K562 (cell line): Measurements from ENCODE around the gene UBXN10.

Experiments
- E2F3 ChIP-seq: fragments of 250-450 bp; sonication (Bioruptor Pico); IDR thresholded peaks from 2 replicates; pipeline ENCODE4 v1.4.0; 2020; ENCODE audit warnings: mild to moderate bottlenecking
- FOXA3 ChIP-seq, 2 experiments: fragments of 450-650 bp in 1 of 2; sonication (generic) in 1 of 2; formaldehyde crosslinking; IDR thresholded peaks in 1 of 2; conservative IDR thresholded peaks in 1 of 2; 2 replicates each; pipeline versions ENCODE4 v1.4.0 to v1.8.0; 2020 to 2022; ENCODE audit warnings: mild to moderate bottlenecking in 2 of 2, missing genetic modification reagents in 1 of 2
- NR2C2 ChIP-seq, 2 experiments: fragments of 200-800 bp in 1 of 2; sonication (Bioruptor generic) in 1 of 2; sonication (generic) in 1 of 2; formaldehyde crosslinking in 1 of 2; IDR thresholded peaks; 2 replicates each; pipeline versions ENCODE4 v1.6.1 to v1.8.0; 2016 to 2022; ENCODE audit warnings: mild to moderate bottlenecking in 1 of 2, missing compliant biosample characterization in 1 of 2, missing genetic modification characterization in 1 of 2, missing genetic modification reagents in 1 of 2
- POLR2A ChIP-seq: fragments of 450-650 bp; conservative IDR thresholded peaks from 2 replicates; pipeline ENCODE4 v1.6.1; 2016
- RFX5 ChIP-seq: IDR thresholded peaks from 2 replicates; pipeline ENCODE4 v1.6.1; 2011; ENCODE audit warnings: low read depth, mild to moderate bottlenecking, improper control_type of control experiment, low read length

DNA sequence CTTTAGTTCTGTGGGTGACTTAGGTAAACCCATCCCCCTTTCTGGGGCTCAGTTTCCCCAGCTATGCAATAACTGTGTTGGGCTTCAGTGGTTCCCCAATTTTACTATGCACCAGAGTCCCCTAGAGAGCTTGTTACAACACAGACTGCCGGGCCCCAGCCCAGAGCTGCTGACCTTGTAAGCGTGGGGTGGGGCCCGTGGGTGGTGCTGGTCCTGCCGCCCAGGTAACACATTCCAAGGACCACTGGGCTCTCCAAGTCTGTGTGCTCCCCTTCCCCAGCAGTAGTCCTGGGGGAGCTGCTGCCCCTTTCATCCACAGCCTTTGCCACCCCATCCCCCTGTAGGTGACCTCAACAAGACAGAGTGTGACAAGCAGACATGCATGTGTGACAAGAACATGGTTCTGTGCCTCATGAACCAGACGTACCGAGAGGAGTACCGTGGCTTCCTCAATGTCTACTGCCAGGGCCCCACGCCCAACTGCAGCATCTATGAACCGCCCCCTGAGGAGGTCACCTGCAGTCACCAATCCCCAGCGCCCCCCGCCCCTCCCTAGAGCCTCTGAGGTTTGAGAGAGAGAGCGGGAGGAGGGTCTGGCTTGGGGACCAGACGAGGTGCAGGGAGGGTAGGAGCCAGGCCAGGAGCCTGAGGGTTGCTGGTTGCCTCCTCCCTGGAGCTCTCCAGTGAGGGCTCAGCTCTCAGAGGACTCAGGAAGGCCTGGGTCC is 37.9 kb upstream of the UBXN10 start:
- TF ChIP-seq FOXA3 (CRISPR knock-in tag; conservative IDR thresholded peaks at IDR 0.05 in 1 of 2, IDR thresholded peaks at IDR 0.05 in 1 of 2) (no peak), NR2C2 (CRISPR knock-in tag; IDR thresholded peaks at IDR 0.05) (no peak), NR2C2 (tag; IDR thresholded peaks at IDR 0.05) (no peak), RFX5 (no peak), POLR2A (no peak), E2F3 (no peak)
